Endodermal cell (in vitro differentiated cells): ENCODE data around the gene OSM. TPM values are rescaled to one million over a fixed set of nuclear protein-coding genes. Genes with fewer than 3 reads are reported as not detected.

Experiments
- DNase-seq: peaks from one replicate; pipeline ENCODE4 v3.0.0-alpha.2; 2017
- H3K27ac ChIP-seq: 2 replicates; pipeline ENCODE4 v1.5.1; 2013; ENCODE audit warnings: mild to moderate bottlenecking, low read depth, low read length, moderate library complexity
- H3K27me3 ChIP-seq: 2 replicates; pipeline ENCODE4 v1.6.1; 2013; ENCODE audit warnings: mild to moderate bottlenecking, low read length, moderate library complexity; ENCODE audit not compliant: insufficient read depth, control insufficient read depth, poor library complexity, severe bottlenecking
- H3K36me3 ChIP-seq: 2 replicates; pipeline ENCODE4 v1.7.0; 2013; ENCODE audit warnings: mild to moderate bottlenecking, low read length, moderate library complexity; ENCODE audit not compliant: control insufficient read depth, insufficient read depth
- H3K4me1 ChIP-seq: one replicate; pipeline ENCODE4 v1.7.0; 2013; ENCODE audit warnings: low read length; ENCODE audit not compliant: control insufficient read depth, insufficient read depth
- H3K4me3 ChIP-seq: 2 replicates; pipeline ENCODE4 v1.5.1; 2013; ENCODE audit warnings: mild to moderate bottlenecking, low read length, moderate library complexity
- H3K9ac ChIP-seq: 2 replicates; pipeline ENCODE4 v1.6.1; 2013; ENCODE audit warnings: mild to moderate bottlenecking, low read length, moderate library complexity; ENCODE audit not compliant: poor library complexity, severe bottlenecking; ENCODE audit errors: extremely low read depth
- H3K9me3 ChIP-seq: 2 replicates; pipeline ENCODE4 v1.6.1; 2013; ENCODE audit warnings: mild to moderate bottlenecking, low read length, moderate library complexity; ENCODE audit not compliant: control insufficient read depth
- H3K27ac Mint-ChIP-seq: 2 replicates; pipeline ENCODE4 v1.8.0; 2020; ENCODE audit warnings: mixed read lengths
- H3K27me3 Mint-ChIP-seq: 2 replicates; pipeline ENCODE4 v1.8.0; 2021; ENCODE audit warnings: mild to moderate bottlenecking, mixed read lengths; ENCODE audit not compliant: insufficient read depth
- H3K36me3 Mint-ChIP-seq: 2 replicates; pipeline ENCODE4 v1.8.0; 2020; ENCODE audit warnings: low read depth, mixed read lengths
- H3K4me1 Mint-ChIP-seq: 2 replicates; pipeline ENCODE4 v1.8.0; 2020; ENCODE audit warnings: mixed read lengths
- H3K4me3 Mint-ChIP-seq: 2 replicates; pipeline ENCODE4 v1.8.0; 2020; ENCODE audit warnings: mild to moderate bottlenecking, moderate library complexity, mixed read lengths
- H3K9me3 Mint-ChIP-seq: 2 replicates; pipeline ENCODE4 v1.8.0; 2020; ENCODE audit warnings: mild to moderate bottlenecking, mixed read lengths
- WGBS, 2 experiments: methylation state at CpG; one replicate each; pipeline versions ENCODE4 v1.1.5 to v1.1.7; 2013; ENCODE audit warnings: missing lambda C conversion rate in 2 of 2, mixed read lengths in 1 of 2; ENCODE audit not compliant: insufficient coverage in 1 of 2, insufficient read length in 1 of 2; 5-methylcytosine and 5-hydroxymethylcytosine counted together
- total RNA-seq, 2 donors: library from RNA; stranded (reverse); fragmentation: NEBNext Ultra II Directional in 1 of 2; extraction: Animal tissue kit (Norgen Biotek cat#: 25700) in 1 of 2; gene quantifications; 2 replicates in 1 of 2; 3 replicates in 1 of 2; pipeline ENCODE4 v1.2.1, GENCODE V29; 2021
- TF ChIP-seq, protein P1 (sequence below): fragments of 200-600 bp; sonication (generic); conservative IDR thresholded peaks from 2 replicates; pipeline ENCODE4 v1.5.0; 2021; ENCODE audit warnings: antibody characterized with exemption, mild to moderate bottlenecking

Gene OSM
- total RNA-seq, 2 donors from 2014 or later: not detected

- DNase-seq: no peak
- Histone ChIP-seq H3K27ac (no peak overlapping the region), H3K4me1 (no peaks in the 10 kb centered on the region), H3K27me3 (no peaks in the 10 kb centered on the region), H3K36me3 (no peaks in the 10 kb centered on the region), H3K9me3 (no peaks in the 10 kb centered on the region), H3K4me3 (no peak overlapping the region), H3K9ac (no peak overlapping the region)
- H3K4me1 Mint-ChIP-seq: peaks cover 4% of the 10 kb centered on the region
- no peaks in the 10 kb centered on the region for H3K27me3 Mint-ChIP-seq
- TF ChIP-seq, protein P1, sequence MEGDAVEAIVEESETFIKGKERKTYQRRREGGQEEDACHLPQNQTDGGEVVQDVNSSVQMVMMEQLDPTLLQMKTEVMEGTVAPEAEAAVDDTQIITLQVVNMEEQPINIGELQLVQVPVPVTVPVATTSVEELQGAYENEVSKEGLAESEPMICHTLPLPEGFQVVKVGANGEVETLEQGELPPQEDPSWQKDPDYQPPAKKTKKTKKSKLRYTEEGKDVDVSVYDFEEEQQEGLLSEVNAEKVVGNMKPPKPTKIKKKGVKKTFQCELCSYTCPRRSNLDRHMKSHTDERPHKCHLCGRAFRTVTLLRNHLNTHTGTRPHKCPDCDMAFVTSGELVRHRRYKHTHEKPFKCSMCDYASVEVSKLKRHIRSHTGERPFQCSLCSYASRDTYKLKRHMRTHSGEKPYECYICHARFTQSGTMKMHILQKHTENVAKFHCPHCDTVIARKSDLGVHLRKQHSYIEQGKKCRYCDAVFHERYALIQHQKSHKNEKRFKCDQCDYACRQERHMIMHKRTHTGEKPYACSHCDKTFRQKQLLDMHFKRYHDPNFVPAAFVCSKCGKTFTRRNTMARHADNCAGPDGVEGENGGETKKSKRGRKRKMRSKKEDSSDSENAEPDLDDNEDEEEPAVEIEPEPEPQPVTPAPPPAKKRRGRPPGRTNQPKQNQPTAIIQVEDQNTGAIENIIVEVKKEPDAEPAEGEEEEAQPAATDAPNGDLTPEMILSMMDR: no peak
- H3K9me3 Mint-ChIP-seq: no peaks in the 10 kb centered on the region
- no peaks in the 10 kb centered on the region for H3K36me3 Mint-ChIP-seq
- WGBS, 2 experiments: 89 to 94% methylated on average over 3 to 7 of the region's 7 CpGs
- no peak overlapping the region for H3K27ac Mint-ChIP-seq
- no peak overlapping the region for H3K4me3 Mint-ChIP-seq
Observed at GRCh38 chr22:30282616-30283046, 16.0 kb upstream of the OSM start.

GRCh38 chr22:30280505-30280904 lies 13.9 kb upstream of the OSM start:
- no peaks in the 10 kb centered on the region for H3K9me3 ChIP-seq
- H3K27ac ChIP-seq: no peak overlapping the region
- H3K9ac ChIP-seq: no peak overlapping the region
- Mint-ChIP-seq H3K4me1 (peaks cover 4% of the 10 kb centered on the region), H3K36me3 (no peaks in the 10 kb centered on the region), H3K4me3 (no peak overlapping the region), H3K9me3 (no peaks in the 10 kb centered on the region), H3K27ac (no peak overlapping the region), H3K27me3 (no peaks in the 10 kb centered on the region)
- TF ChIP-seq, protein P1: no peak
- H3K36me3 ChIP-seq: no peaks in the 10 kb centered on the region
- no peak for DNase-seq
- 93 to 94% methylated on average over 4 to 5 of the region's 8 CpGs for WGBS, 2 experiments
- H3K4me3 ChIP-seq: no peak overlapping the region
- H3K4me1 ChIP-seq: no peaks in the 10 kb centered on the region
- H3K27me3 ChIP-seq: no peaks in the 10 kb centered on the region

GRCh38 chr22:30279932-30280331 lies 13.3 kb upstream of the OSM start:
- Histone ChIP-seq H3K27me3 (no peaks in the 10 kb centered on the region), H3K36me3 (no peaks in the 10 kb centered on the region), H3K27ac (no peak overlapping the region), H3K4me1 (no peaks in the 10 kb centered on the region), H3K4me3 (no peak overlapping the region), H3K9ac (no peak overlapping the region), H3K9me3 (no peaks in the 10 kb centered on the region)
- Mint-ChIP-seq H3K27ac (no peak overlapping the region), H3K36me3 (no peaks in the 10 kb centered on the region), H3K9me3 (no peaks in the 10 kb centered on the region), H3K4me1 (peaks cover 4% of the 10 kb centered on the region), H3K27me3 (no peaks in the 10 kb centered on the region), H3K4me3 (no peak overlapping the region)
- 92 to 94% methylated on average over 3 to 5 of the region's 5 CpGs for WGBS, 2 experiments
- TF ChIP-seq, protein P1: no peak
- no peak for DNase-seq
